K562 (cell line): ENCODE results near the gene SVEP1. TPM values are rescaled to one million over a fixed set of nuclear protein-coding genes. Genes with fewer than 3 reads are reported as not detected.

Source experiments
- ARID2 ChIP-seq: fragments of 450-650 bp; IDR thresholded peaks from 2 replicates; pipeline ENCODE4 v1.6.1; 2017; ENCODE audit warnings: antibody characterized with exemption, mild to moderate bottlenecking
- CBX5 ChIP-seq: IDR thresholded peaks from 2 replicates; pipeline ENCODE4 v1.6.1; 2014; ENCODE audit warnings: low read depth, borderline replicate concordance
- FOXK2 ChIP-seq, 2 experiments: fragments of 450-650 bp; IDR thresholded peaks in 1 of 2; conservative IDR thresholded peaks in 1 of 2; 2 replicates each; pipeline ENCODE4 v1.6.1; 2016; ENCODE audit warnings: low read depth in 2 of 2, mild to moderate bottlenecking in 1 of 2
- HDAC1 ChIP-seq, 2 experiments: fragments of 450-650 bp; IDR thresholded peaks; 2 replicates each; pipeline ENCODE4 v1.6.1; 2016 to 2017; ENCODE audit warnings: inconsistent platforms in 1 of 2, mild to moderate bottlenecking in 1 of 2, moderate library complexity in 1 of 2
- IFI16 ChIP-seq: fragments of 250-450 bp; sonication (Bioruptor Pico); IDR thresholded peaks from 2 replicates; pipeline ENCODE4 v2.1.2; 2022; ENCODE audit warnings: mild to moderate bottlenecking, inconsistent platforms
- PATZ1 ChIP-seq: fragments of 250-450 bp; sonication (Bioruptor Pico); IDR thresholded peaks from 2 replicates; pipeline ENCODE4 v1.5.0; 2020; ENCODE audit warnings: mild to moderate bottlenecking, borderline replicate concordance
- PCBP2 ChIP-seq: fragments of 200-400 bp; formaldehyde crosslinking; IDR thresholded peaks from 2 replicates; pipeline ENCODE4 v1.6.1; 2018; ENCODE audit warnings: low read length, low read depth, mild to moderate bottlenecking, moderate library complexity; ENCODE audit not compliant: poor library complexity, severe bottlenecking
- PML ChIP-seq: IDR thresholded peaks from 2 replicates; pipeline ENCODE4 v1.6.1; 2012; ENCODE audit warnings: low read length, inconsistent platforms
- SMARCE1 ChIP-seq: fragments of 450-650 bp; IDR thresholded peaks from 2 replicates; pipeline ENCODE4 v1.7.1; 2016; ENCODE audit warnings: mild to moderate bottlenecking
- TAL1 ChIP-seq: fragments of 450-650 bp; IDR thresholded peaks from 2 replicates; pipeline ENCODE4 v1.6.1; 2016; ENCODE audit warnings: mild to moderate bottlenecking
- ZKSCAN3 ChIP-seq: fragments of 250-450 bp; sonication (Bioruptor Pico); IDR thresholded peaks from 2 replicates; pipeline ENCODE4 v1.4.0; 2020
- ZNF121 ChIP-seq: sonication (generic); formaldehyde crosslinking; conservative IDR thresholded peaks from 2 replicates; pipeline ENCODE4 v1.8.0; 2022; ENCODE audit warnings: missing genetic modification reagents
- ZNF174 ChIP-seq: fragments of 250-450 bp; sonication (Bioruptor Pico); IDR thresholded peaks from 2 replicates; pipeline ENCODE4 v1.4.0; 2020; ENCODE audit warnings: mild to moderate bottlenecking
- ZNF445 ChIP-seq: fragments of 250-450 bp; sonication (Bioruptor Pico); IDR thresholded peaks from 2 replicates; pipeline ENCODE4 v1.4.0; 2020; ENCODE audit warnings: low read depth, mild to moderate bottlenecking, moderate library complexity
- polyA plus RNA-seq, 8 experiments: library from polyadenylated mRNA; depleted of rRNA in 4 of 8; stranded (reverse) in 5 of 8; unstranded in 3 of 8; fragments of >200 nt; fragmentation: Nextera tagmentation in 2 of 8; fragmentation: Illumina TruSeq in 1 of 8; extraction: Ambion mirVana in 2 of 8; extraction: Trizol in 1 of 8; gene quantifications; 2 replicates each; pipeline versions ENCODE4 v1.2.1 to v1.2.3, GENCODE V29; 2011 to 2014; ENCODE audit warnings: inconsistent platforms in 1 of 8, missing spikeins in 1 of 8
- total RNA-seq, 7 experiments: library from RNA; depleted of rRNA in 6 of 7; stranded (reverse); fragments of >200 nt in 6 of 7; fragmentation: Illumina TruSeq in 2 of 7; extraction: Trizol in 2 of 7; gene quantifications; 2 replicates each; pipeline versions ENCODE4 v1.2.1 to v1.2.3, GENCODE V29; 2011 to 2021; ENCODE audit warnings: low replicate concordance in 1 of 7
- TF ChIP-seq, protein P1 (sequence below): fragments of 450-650 bp; IDR thresholded peaks from 2 replicates; pipeline ENCODE4 v1.6.1; 2016; ENCODE audit warnings: mild to moderate bottlenecking
- TF ChIP-seq, protein P2 (sequence below): sonication (generic); formaldehyde crosslinking; IDR thresholded peaks from 2 replicates; pipeline ENCODE4 v1.8.1; 2022; ENCODE audit warnings: missing genetic modification reagents
- TF ChIP-seq, protein P3 (sequence below): sonication (generic); formaldehyde crosslinking; IDR thresholded peaks from 2 replicates; pipeline ENCODE4 v1.4.0; 2020; ENCODE audit warnings: mild to moderate bottlenecking, missing genetic modification reagents
- TF ChIP-seq, protein P4 (sequence below), 2 experiments: fragments of 450-650 bp in 1 of 2; sonication (generic) in 1 of 2; formaldehyde crosslinking; conservative IDR thresholded peaks; 2 replicates each; pipeline versions ENCODE4 v1.4.0 to v1.8.1; 2020 to 2022; ENCODE audit warnings: mild to moderate bottlenecking in 1 of 2, missing genetic modification reagents in 1 of 2
- TF ChIP-seq, protein P5 (sequence below): fragments of 250-450 bp; sonication (Bioruptor Pico); IDR thresholded peaks from 2 replicates; pipeline ENCODE4 v1.4.0; 2020; ENCODE audit warnings: borderline replicate concordance

The SVEP1 gene
- total and polyA plus RNA-seq, 9 of the 15 experiments (the other 6 are each of a cell fraction or from before 2014, with no cell fraction given), result 0.20 to 0.84 (median 0.43) TPM

DNA sequence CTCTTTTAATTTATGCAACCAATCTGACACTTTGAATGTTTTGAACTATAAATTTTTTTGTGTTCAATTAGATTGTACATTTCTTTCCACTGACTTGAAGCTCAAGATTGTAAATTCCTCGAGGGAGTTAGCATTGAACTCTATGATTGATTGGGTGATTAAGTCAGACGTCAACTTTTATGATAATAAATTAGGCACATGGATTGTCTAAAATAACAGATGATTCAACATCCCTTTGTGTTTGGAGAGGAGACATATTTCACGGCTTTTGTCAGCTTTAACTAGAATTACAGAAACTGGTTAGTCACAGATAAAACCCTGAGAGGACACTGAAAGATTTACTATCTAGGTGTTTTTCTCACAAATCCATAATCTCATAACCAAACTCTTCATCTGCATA lies 209.2 kb downstream of the SVEP1 start (continued):
- TF ChIP-seq ARID2 (no peak), SMARCE1 (peak; percentile 73; the same call in 1 of the 2 replicates), FOXK2 (conservative IDR thresholded peaks at IDR 0.05 in 1 of 2, IDR thresholded peaks at IDR 0.05 in 1 of 2; ENCODE audit: low read depth in 2 of 2) (no peak), IFI16 (CRISPR knock-in tag) (no peak), TAL1 (peak; percentile 82), PATZ1 (CRISPR knock-in tag) (no peak), ZNF121 (CRISPR knock-in tag) (no peak), ZNF445 (no peak), CBX5 (no peak), ZKSCAN3 (CRISPR knock-in tag) (no peak), PCBP2 (no peak), ZNF174 (CRISPR knock-in tag) (no peak), HDAC1 (IDR thresholded peaks at IDR 0.05) (peak in 1 of 2 experiments; percentile 54; a peak in 1 of 4 replicates), PML (peak; percentile 75; the same call in 1 of the 2 replicates)
- TF ChIP-seq, protein P1, sequence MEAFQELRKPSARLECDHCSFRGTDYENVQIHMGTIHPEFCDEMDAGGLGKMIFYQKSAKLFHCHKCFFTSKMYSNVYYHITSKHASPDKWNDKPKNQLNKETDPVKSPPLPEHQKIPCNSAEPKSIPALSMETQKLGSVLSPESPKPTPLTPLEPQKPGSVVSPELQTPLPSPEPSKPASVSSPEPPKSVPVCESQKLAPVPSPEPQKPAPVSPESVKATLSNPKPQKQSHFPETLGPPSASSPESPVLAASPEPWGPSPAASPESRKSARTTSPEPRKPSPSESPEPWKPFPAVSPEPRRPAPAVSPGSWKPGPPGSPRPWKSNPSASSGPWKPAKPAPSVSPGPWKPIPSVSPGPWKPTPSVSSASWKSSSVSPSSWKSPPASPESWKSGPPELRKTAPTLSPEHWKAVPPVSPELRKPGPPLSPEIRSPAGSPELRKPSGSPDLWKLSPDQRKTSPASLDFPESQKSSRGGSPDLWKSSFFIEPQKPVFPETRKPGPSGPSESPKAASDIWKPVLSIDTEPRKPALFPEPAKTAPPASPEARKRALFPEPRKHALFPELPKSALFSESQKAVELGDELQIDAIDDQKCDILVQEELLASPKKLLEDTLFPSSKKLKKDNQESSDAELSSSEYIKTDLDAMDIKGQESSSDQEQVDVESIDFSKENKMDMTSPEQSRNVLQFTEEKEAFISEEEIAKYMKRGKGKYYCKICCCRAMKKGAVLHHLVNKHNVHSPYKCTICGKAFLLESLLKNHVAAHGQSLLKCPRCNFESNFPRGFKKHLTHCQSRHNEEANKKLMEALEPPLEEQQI, result no peak
- TF ChIP-seq, protein P2, sequence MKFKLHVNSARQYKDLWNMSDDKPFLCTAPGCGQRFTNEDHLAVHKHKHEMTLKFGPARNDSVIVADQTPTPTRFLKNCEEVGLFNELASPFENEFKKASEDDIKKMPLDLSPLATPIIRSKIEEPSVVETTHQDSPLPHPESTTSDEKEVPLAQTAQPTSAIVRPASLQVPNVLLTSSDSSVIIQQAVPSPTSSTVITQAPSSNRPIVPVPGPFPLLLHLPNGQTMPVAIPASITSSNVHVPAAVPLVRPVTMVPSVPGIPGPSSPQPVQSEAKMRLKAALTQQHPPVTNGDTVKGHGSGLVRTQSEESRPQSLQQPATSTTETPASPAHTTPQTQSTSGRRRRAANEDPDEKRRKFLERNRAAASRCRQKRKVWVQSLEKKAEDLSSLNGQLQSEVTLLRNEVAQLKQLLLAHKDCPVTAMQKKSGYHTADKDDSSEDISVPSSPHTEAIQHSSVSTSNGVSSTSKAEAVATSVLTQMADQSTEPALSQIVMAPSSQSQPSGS (CRISPR knock-in tag), result no peak
- TF ChIP-seq, protein P3, sequence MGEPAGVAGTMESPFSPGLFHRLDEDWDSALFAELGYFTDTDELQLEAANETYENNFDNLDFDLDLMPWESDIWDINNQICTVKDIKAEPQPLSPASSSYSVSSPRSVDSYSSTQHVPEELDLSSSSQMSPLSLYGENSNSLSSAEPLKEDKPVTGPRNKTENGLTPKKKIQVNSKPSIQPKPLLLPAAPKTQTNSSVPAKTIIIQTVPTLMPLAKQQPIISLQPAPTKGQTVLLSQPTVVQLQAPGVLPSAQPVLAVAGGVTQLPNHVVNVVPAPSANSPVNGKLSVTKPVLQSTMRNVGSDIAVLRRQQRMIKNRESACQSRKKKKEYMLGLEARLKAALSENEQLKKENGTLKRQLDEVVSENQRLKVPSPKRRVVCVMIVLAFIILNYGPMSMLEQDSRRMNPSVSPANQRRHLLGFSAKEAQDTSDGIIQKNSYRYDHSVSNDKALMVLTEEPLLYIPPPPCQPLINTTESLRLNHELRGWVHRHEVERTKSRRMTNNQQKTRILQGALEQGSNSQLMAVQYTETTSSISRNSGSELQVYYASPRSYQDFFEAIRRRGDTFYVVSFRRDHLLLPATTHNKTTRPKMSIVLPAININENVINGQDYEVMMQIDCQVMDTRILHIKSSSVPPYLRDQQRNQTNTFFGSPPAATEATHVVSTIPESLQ (CRISPR knock-in tag), result no peak
- TF ChIP-seq, protein P4, sequence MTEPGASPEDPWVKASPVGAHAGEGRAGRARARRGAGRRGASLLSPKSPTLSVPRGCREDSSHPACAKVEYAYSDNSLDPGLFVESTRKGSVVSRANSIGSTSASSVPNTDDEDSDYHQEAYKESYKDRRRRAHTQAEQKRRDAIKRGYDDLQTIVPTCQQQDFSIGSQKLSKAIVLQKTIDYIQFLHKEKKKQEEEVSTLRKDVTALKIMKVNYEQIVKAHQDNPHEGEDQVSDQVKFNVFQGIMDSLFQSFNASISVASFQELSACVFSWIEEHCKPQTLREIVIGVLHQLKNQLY (CRISPR knock-in tag; conservative IDR thresholded peaks at IDR 0.05), result no peak
- TF ChIP-seq, protein P5, sequence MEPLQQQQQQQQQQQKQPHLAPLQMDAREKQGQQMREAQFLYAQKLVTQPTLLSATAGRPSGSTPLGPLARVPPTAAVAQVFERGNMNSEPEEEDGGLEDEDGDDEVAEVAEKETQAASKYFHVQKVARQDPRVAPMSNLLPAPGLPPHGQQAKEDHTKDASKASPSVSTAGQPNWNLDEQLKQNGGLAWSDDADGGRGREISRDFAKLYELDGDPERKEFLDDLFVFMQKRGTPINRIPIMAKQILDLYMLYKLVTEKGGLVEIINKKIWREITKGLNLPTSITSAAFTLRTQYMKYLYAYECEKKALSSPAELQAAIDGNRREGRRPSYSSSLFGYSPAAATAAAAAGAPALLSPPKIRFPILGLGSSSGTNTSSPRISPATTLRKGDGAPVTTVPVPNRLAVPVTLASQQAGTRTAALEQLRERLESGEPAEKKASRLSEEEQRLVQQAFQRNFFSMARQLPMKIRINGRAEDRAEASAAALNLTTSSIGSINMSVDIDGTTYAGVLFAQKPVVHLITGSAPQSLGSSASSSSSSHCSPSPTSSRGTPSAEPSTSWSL, result no peak
